T-helper 17 cell (primary cell): ENCODE measurements around the gene MPV17. TPM values are rescaled to one million over a fixed set of nuclear protein-coding genes. Genes with fewer than 3 reads are reported as not detected.

Experiments
- ATAC-seq: fragments of 150-1000 bp; cut with Tn5 transposase; 2 replicates; pipeline ENCODE4 v1.10.0; 2021; ENCODE audit warnings: mild to moderate bottlenecking, moderate library complexity
- DNase-seq, 3 donors: peaks; one replicate each; pipeline versions ENCODE4 v3.0.0 to v3.0.0-alpha.2; 2020 to 2021
- H3K9me3 ChIP-seq: one replicate; pipeline ENCODE4 v1.7.0; 2013; ENCODE audit warnings: low read length, mild to moderate bottlenecking; ENCODE audit not compliant: control insufficient read depth, poor library complexity, severe bottlenecking
- H3K27ac Mint-ChIP-seq: one replicate; pipeline ENCODE4 v1.8.0; 2022; ENCODE audit warnings: mild to moderate bottlenecking, moderate library complexity, mixed read lengths
- H3K27me3 Mint-ChIP-seq: one replicate; pipeline ENCODE4 v1.8.0; 2022; ENCODE audit warnings: mixed read lengths
- H3K36me3 Mint-ChIP-seq: one replicate; pipeline ENCODE4 v1.8.0; 2022; ENCODE audit warnings: low read depth, mixed read lengths
- H3K4me1 Mint-ChIP-seq: one replicate; pipeline ENCODE4 v1.8.0; 2022; ENCODE audit warnings: mild to moderate bottlenecking, mixed read lengths
- H3K4me3 Mint-ChIP-seq: one replicate; pipeline ENCODE4 v1.8.0; 2022; ENCODE audit warnings: mild to moderate bottlenecking, moderate library complexity, mixed read lengths
- total RNA-seq, 4 donors: library from RNA in 2 of 4; stranded (reverse) in 2 of 4; gene quantifications; one replicate each; pipeline ENCODE4 v1.2.3 and lab custom pipeline; 2022 to 2026

MPV17 gene
- total RNA-seq, 2 donors from 2014 or later, result 46.5 to 48.6 TPM

DNA sequence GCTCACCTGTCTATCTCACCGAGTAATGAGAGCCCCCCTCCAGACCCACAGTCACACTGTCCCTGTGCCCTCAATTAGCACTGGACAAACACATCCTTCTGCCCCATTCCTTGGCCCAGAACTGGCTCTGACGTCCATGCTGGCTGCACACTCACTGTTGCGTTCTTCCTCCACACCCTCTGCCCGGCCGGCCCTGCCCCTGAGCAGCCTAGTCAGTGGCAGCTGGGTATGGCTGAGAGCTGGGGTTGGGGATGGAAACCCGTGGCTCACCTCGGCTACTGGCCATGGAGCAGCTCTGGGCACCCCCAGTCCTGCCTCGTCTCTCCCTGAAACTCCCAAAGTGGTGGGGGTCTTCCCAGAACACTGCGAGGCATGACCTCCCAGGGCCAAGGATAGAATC is 8.2 kb downstream of the MPV17 start:
- Mint-ChIP-seq H3K36me3 (peaks cover 7% of the 10 kb centered on the region), H3K27me3 (no peaks in the 10 kb centered on the region), H3K4me3 (no peak overlapping the region), H3K4me1 (no peaks in the 10 kb centered on the region), H3K27ac (no peak overlapping the region)
- no peaks in the 10 kb centered on the region for H3K9me3 ChIP-seq
- DNase-seq, result no peak
- no peak for ATAC-seq

DNA sequence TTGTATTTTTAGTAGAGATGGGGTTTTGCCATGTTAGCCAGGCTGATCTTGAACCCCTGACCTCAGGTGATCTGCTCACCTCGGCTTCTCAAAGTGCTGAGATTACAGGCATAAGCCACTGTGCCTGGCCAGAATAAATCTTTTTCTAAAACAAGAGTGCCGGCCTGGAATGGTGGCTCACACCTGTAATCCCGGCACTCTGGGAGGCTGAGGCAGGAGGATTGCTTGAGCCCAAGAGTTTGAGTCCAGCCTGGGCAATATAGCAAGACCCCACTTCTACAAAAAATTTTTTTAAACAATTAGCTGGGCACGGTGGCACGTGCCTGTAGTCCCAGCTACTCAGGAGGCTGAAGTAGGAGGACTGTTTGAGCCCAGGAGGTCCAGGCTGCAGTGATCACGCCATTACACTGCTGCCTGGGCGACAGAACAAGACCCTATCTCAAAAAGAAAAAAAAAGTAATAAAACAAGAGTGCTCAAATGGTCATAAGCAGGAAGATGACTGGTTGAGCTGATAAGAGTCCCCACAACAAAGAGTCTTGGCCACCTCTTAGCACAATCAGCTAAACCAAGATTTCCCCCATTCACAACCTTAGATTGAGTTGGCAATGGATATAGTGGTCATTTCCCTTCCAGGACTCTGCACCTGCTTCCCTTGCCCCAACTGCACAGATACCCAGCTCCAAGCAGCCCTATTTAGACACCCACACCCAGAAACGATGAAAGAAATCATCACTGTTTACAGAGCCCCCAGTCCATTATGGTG is 8.8 kb downstream of the MPV17 start:
- no peak for DNase-seq
- H3K36me3 Mint-ChIP-seq, result peaks cover 7% of the 10 kb centered on the region
- H3K9me3 ChIP-seq, result no peaks in the 10 kb centered on the region
- H3K4me3 Mint-ChIP-seq, result no peak overlapping the region
- no peaks in the 10 kb centered on the region for H3K4me1 Mint-ChIP-seq
- ATAC-seq, result no peak
- H3K27ac Mint-ChIP-seq, result no peak overlapping the region
- H3K27me3 Mint-ChIP-seq, result no peaks in the 10 kb centered on the region

DNA sequence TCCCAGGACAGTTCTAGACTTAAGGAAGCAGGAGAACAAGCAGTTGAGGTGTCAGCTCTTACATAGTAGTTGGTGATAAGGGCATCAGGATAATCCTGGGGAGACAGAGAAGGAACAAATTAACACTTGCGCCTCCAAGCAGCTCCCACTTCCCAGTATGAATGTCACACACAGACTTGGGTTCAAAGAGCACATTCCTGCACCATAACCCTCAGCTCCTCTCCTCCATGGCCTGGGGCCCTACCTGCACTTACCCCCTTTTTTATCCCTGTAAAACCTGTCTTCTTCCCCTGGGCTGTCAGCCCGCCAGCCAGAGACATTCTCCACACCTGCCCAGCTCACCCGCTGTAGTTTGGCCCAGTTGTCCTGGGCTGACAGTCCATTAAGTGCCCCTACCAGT is 10.7 kb downstream of the MPV17 start:
- DNase-seq (no peak), ATAC-seq (no peak)
- Mint-ChIP-seq H3K27ac (no peak overlapping the region), H3K4me3 (no peak overlapping the region), H3K36me3 (peaks cover 7% of the 10 kb centered on the region), H3K4me1 (no peaks in the 10 kb centered on the region), H3K27me3 (no peaks in the 10 kb centered on the region)
- H3K9me3 ChIP-seq, result no peaks in the 10 kb centered on the region

DNA sequence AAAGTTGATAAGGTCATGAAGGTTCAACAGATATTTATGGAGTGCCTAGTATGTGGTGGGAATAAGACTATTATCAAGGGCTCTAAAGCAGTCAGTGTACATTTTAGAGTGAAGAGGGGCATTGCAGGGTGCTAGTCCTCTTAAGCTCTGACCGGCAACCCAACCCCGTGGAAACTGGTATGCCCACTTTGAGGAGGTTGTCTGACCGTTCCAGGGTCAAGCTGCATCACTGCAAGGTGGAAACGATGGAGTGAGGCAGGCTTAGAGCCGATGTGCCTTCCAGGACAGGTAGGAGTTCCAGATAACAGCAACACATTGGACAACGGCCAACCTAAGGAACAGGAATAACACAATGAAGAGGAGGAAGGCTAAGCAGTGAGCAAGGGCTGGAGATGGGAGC is 13.2 kb downstream of the MPV17 start:
- H3K36me3 Mint-ChIP-seq, result peaks cover 7% of the 10 kb centered on the region
- DNase-seq, result no peak
- no peak overlapping the region for H3K4me3 Mint-ChIP-seq
- H3K27ac Mint-ChIP-seq, result no peak overlapping the region
- peaks cover 16% of the 10 kb centered on the region for H3K27me3 Mint-ChIP-seq
- ATAC-seq, result no peak
- no peaks in the 10 kb centered on the region for H3K4me1 Mint-ChIP-seq
- H3K9me3 ChIP-seq, result no peaks in the 10 kb centered on the region

DNA sequence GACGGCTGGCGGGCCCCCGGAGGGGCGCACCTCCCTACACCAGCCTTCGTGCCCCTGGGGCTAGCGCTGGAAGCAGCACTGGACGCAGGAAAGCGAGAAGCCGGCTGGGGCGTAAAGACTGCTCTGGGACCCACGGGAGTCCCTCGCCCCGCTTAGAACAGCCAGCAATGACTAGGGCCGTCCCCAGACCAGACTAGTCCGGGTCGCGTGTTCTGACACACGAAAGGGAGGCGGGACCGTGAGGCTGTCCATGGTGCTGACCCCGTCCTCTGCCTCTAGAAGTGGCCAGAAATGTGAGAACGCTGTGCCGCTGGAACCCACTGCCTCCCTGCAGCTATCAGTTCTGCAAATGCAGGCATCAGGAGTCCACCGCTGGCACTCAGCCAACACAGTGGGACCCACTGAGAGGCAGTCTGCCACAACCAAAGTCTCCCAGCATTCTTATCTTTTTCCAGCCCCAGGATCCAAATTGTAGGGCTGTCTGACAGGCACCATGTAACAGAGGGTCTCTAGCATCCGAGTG is 14.5 kb downstream of the MPV17 start, which contains the start of gene UCN:
Gene UCN, minus strand, starts transcription at position 87 of the 523 bp plus-strand sequence. CDS start 550 bp downstream, outside the sequence.
- H3K27me3 Mint-ChIP-seq, result peaks cover 19% of the 10 kb centered on the region
- ATAC-seq (no peak), DNase-seq (no peak)
- no peaks in the 10 kb centered on the region for H3K4me1 Mint-ChIP-seq
- H3K9me3 ChIP-seq, result no peaks in the 10 kb centered on the region
- H3K27ac Mint-ChIP-seq, result no peak within 1 kb of the TSS
- H3K4me3 Mint-ChIP-seq, result peak within 1 kb of the TSS; percentile 12
- H3K36me3 Mint-ChIP-seq, result peaks cover 7% of the 10 kb centered on the region

DNA sequence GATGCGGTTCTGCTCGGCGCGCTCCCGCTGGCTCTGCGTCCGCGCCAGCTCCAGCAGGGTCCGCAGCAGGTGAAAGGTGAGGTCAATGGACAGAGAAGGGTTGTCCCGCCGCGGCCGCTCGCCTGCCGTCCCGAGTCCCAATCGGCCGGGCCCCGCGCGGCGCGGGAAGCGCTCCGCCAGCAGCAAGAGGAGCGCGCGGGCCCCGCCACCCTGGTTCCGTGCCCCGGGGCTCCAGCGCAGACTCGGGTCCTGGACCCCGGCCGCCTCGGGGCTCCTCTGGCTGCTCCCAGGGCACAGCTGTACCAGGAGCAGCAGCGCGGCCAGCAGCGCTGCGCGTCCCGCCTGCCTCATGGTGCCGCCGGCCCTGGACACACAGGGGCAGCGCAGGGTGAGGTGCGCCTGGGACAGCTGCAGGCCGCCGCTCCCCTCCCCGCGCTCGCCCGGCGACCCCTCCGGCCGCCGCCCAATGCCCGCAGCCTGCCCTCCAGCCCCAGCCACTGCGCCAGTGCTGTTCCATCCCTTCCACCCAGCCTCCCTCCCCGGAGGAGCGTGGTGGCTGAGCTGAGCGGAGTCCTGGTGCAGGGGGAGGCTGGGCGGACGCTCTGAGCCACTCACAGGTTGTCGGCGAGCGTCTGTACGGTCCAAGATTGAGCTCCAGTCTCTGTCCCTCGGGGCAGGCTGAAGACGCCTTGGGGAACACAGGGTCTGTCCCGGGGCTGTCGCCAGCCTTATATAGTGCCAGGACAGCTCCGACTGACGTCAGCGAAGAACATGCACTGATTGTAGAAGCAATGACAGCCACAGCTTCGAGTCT is 15.1 kb downstream of the MPV17 start:
- Mint-ChIP-seq H3K27ac (no peak overlapping the region), H3K4me1 (no peaks in the 10 kb centered on the region), H3K36me3 (peaks cover 7% of the 10 kb centered on the region), H3K27me3 (peaks cover 19% of the 10 kb centered on the region), H3K4me3 (no peak overlapping the region)
- no peak for ATAC-seq
- H3K9me3 ChIP-seq, result no peaks in the 10 kb centered on the region
- DNase-seq, result no peak

DNA sequence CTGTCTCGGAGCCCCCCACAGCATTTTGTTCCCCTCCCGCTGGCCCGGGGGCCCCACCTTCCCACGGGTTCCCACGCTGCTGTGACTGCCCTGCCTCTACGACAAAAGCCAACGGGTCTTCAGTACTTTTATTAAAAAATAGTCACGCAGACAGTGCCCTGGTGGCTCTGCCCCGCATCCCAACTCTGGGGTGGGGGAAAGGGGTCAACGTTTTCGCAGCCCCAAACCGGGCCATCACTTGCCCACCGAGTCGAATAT is 15.7 kb downstream of the MPV17 start:
- H3K4me3 Mint-ChIP-seq, result no peak overlapping the region

DNA sequence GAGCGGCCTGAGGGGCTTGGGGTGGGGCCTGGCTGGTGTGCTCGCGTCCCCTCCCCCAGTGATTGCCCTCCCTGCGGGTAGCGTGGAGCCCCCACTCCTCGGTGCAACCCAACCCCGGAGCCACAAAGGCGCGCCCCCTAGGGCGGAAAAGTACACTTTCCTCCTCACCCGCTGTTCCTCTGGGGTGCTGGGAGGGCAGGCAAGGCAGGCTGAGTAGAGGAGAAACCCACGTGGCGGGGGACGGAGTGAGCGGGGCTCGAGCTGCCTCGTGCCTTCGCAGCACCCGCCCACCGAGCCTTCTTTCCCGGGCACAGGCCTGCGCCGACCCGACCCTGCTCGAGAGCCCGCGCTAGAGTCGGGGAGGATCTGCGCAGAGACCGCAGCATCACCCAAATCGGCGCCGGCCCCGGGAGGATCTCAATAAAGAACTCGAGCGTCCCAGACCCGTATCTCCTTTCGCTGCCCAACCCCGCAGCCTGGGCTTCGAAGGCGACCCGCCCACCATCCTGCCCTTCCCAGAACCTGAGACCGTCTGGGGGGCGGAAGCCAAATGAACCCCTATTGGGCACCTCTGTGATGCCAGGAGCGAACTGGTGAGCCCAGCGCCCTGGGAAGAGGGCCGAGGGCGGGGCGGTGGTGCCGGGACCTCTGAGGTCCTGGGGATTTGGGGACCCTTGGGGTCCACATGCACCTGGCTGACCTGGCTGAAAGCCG is 16.2 kb downstream of the MPV17 start:
- ATAC-seq (peak; percentile 62), DNase-seq (no peak)
- no peaks in the 10 kb centered on the region for H3K4me1 Mint-ChIP-seq
- peaks cover 5% of the 10 kb centered on the region for H3K36me3 Mint-ChIP-seq
- H3K9me3 ChIP-seq, result no peaks in the 10 kb centered on the region
- H3K4me3 Mint-ChIP-seq, result peak overlapping the region; percentile 70
- no peak overlapping the region for H3K27ac Mint-ChIP-seq
- peaks cover 19% of the 10 kb centered on the region for H3K27me3 Mint-ChIP-seq

More for the DNA sequence above, 15.7 kb downstream of the MPV17 start:
- Mint-ChIP-seq H3K27ac (no peak overlapping the region), H3K4me1 (no peaks in the 10 kb centered on the region), H3K27me3 (peaks cover 19% of the 10 kb centered on the region), H3K36me3 (peaks cover 5% of the 10 kb centered on the region)
- ATAC-seq (no peak), DNase-seq (no peak)
- H3K9me3 ChIP-seq, result no peaks in the 10 kb centered on the region

DNA sequence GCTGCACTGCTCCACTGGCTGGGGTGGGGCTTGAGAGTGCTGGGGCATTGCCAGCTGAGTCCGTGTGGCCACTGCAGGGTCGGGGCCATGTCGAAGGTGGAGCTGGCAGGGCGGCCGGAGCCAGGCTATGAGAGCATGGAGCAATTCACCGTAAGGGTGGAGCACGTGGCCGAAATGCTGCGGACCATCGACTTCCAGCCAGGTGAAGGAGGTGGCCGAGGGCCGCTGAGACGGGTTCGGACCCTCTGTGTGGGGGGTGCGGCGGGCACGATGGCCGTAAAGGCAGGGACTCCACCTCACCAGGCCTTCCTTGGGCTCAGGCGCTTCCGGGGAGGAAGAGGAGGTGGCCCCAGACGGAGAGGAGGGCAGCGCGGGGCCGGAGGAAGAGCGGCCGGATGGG is 16.8 kb downstream of the MPV17 start:
- H3K27me3 Mint-ChIP-seq, result peaks cover 19% of the 10 kb centered on the region
- DNase-seq (no peak), ATAC-seq (no peak)
- H3K4me1 Mint-ChIP-seq, result no peaks in the 10 kb centered on the region
- H3K27ac Mint-ChIP-seq, result no peak overlapping the region
- no peaks in the 10 kb centered on the region for H3K9me3 ChIP-seq
- H3K4me3 Mint-ChIP-seq, result peak overlapping the region; percentile 70
- H3K36me3 Mint-ChIP-seq, result no peaks in the 10 kb centered on the region

DNA sequence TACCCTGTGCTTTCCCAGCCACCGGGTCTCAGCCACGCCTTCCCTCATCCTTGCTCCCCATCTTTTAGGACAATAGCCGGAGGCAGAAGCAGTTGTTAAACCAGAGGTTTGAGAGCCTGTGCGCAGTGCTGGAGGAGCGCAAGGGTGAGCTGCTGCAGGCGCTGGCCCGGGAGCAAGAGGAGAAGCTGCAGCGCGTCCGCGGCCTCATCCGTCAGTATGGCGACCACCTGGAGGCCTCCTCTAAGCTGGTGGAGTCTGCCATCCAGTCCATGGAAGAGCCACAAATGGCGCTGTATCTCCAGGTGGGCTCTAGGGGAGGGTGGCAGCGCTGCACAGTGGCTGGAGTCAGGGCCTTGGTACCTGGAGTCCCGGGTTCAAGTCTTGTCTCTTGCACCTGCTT is 17.4 kb downstream of the MPV17 start:
- no peak overlapping the region for H3K27ac Mint-ChIP-seq

DNA sequence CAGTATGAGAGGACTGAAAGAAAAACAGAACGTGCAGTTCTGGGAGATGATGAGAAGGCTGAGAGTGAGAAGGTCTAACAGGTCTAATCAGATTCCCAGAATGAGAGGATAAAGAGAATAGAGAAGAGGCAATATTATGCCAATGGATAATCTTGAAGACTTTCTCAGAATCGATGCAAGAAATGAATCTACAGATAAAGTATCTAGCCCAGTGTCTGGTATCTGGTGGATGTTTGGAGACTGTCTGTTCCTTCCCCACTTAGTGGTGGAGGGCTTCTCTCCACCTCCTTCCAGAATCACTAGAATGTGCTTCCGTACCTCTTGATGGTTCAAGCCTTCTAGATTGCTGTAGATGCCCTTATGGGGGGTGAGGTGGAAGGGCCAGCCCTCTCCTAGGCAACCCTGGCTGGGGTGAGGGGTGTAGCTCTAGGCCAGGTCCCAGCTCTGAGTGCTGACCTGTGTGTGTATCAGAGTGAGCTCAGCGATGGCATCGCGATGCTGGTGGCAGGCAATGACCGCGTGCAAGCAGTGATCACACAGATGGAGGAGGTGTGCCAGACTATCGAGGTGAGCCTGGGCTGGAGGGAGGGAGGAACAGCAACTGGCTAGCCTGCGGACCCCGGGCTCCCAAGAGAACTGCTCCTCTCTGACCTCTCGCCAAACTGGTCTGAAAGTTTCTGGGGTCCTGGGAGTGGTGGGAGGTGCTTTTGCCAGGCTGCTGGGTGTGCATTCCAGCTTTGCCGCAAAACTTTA is 18.2 kb downstream of the MPV17 start:
- H3K9me3 ChIP-seq, result no peaks in the 10 kb centered on the region
- DNase-seq, result no peak
- no peak overlapping the region for H3K4me3 Mint-ChIP-seq
- no peaks in the 10 kb centered on the region for H3K4me1 Mint-ChIP-seq
- H3K27ac Mint-ChIP-seq, result no peak overlapping the region
- peaks cover 21% of the 10 kb centered on the region for H3K27me3 Mint-ChIP-seq
- no peak for ATAC-seq
- H3K36me3 Mint-ChIP-seq, result no peaks in the 10 kb centered on the region

More for the DNA sequence above, 17.4 kb downstream of the MPV17 start:
- Mint-ChIP-seq H3K4me3 (peak overlapping the region; percentile 56), H3K27me3 (peaks cover 19% of the 10 kb centered on the region), H3K4me1 (no peaks in the 10 kb centered on the region), H3K36me3 (no peaks in the 10 kb centered on the region)
- DNase-seq (no peak), ATAC-seq (no peak)
- no peaks in the 10 kb centered on the region for H3K9me3 ChIP-seq

DNA sequence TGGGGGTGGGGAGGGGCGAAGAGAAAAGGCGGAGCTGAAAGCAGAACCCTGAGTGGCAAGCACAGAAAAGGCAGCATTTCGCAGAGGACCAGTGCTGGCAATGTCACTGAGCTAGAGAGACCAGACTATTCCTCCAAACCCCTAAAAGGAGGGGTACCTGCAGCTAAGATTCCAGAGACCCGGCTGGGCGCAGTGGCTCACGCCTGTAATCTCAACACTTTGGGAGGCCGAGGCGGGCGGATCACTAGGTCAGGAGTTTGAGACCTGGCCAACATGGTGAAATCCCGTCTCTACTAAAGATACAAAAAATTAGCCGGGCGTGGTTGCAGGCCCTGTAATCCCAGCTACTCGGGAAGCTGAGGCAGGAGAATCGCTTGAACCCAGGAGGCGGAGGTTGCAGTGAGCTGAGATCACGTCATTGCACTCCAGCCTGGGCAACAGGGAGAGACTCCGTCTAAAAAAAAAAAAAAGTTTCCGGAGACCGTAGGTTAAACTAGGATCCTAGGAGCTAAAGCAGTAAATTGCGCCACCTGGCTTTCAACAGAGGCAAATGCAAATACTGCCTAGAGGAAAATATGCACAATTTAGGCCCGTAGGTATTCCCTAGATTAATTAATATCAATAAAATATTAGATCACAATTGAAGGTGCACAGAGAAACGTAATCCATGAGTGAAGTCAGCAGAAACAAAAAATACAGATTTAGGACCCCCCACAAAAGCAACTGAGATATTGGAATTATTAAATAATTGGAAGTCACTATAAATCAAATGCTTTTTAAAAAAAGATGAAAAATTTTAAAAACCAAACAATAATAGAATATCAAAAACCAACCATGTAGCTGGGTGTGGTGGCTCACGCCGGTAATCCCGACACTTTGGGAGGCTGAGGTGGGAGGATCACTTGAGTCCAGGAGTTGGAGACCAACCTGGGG is 19.5 kb downstream of the MPV17 start:
- DNase-seq (no peak), ATAC-seq (peak; percentile 76)
- Mint-ChIP-seq H3K36me3 (no peaks in the 10 kb centered on the region), H3K27me3 (peaks cover 33% of the 10 kb centered on the region), H3K27ac (no peak overlapping the region), H3K4me3 (peak overlapping the region; percentile 59), H3K4me1 (no peaks in the 10 kb centered on the region)
- H3K9me3 ChIP-seq, result no peaks in the 10 kb centered on the region
